H9 (cell line): ENCODE measurements around the gene UGT2A1. TPM values are rescaled to one million over a fixed set of nuclear protein-coding genes. Genes with fewer than 3 reads are reported as not detected.

Experiments used
- DNase-seq: peaks from one replicate; pipeline ENCODE4 v3.0.0-alpha.2; 2017
- H2AFZ ChIP-seq: one replicate; pipeline ENCODE4 v1.6.1; 2013; ENCODE audit warnings: mild to moderate bottlenecking, low read length, control low read depth, moderate library complexity
- H2AK5ac ChIP-seq: 2 replicates; pipeline ENCODE4 v1.6.1; 2013; ENCODE audit warnings: low read length, control low read depth, mixed read lengths; ENCODE audit not compliant: insufficient read length
- H2BK120ac ChIP-seq: one replicate; pipeline ENCODE4 v1.6.1; 2013; ENCODE audit warnings: low read depth, mild to moderate bottlenecking, low read length, control low read depth, inconsistent platforms; ENCODE audit not compliant: poor library complexity, severe bottlenecking
- H2BK12ac ChIP-seq: 2 replicates; pipeline ENCODE4 v1.6.1; 2013; ENCODE audit warnings: low read length, control low read depth, mixed read lengths, low read depth; ENCODE audit not compliant: insufficient read length
- H2BK15ac ChIP-seq: 2 replicates; pipeline ENCODE4 v1.6.1; 2013; ENCODE audit warnings: low read depth, low read length, control low read depth
- H2BK20ac ChIP-seq: one replicate; pipeline ENCODE4 v1.6.1; 2013; ENCODE audit warnings: low read depth, mild to moderate bottlenecking, low read length, control low read depth, inconsistent platforms; ENCODE audit not compliant: poor library complexity, severe bottlenecking
- H2BK5ac ChIP-seq: 2 replicates; pipeline ENCODE4 v1.6.1; 2013; ENCODE audit warnings: low read length, control low read depth, mixed read lengths; ENCODE audit not compliant: insufficient read length
- H3K14ac ChIP-seq: 2 replicates; pipeline ENCODE4 v1.6.1; 2013; ENCODE audit warnings: low read length, control low read depth; ENCODE audit not compliant: insufficient read depth
- H3K18ac ChIP-seq: 2 replicates; pipeline ENCODE4 v1.6.1; 2013; ENCODE audit warnings: low read depth, mild to moderate bottlenecking, mixed read lengths, low read length, control low read depth; ENCODE audit not compliant: insufficient read length
- H3K23ac ChIP-seq: 2 replicates; pipeline ENCODE4 v1.6.1; 2013; ENCODE audit warnings: low read length, control low read depth, mixed read lengths, low read depth; ENCODE audit not compliant: insufficient read length
- H3K23me2 ChIP-seq: 2 replicates; pipeline ENCODE4 v1.6.1; 2013; ENCODE audit warnings: low read depth, mild to moderate bottlenecking, mixed read lengths, low read length, control low read depth; ENCODE audit not compliant: insufficient read length, poor library complexity, severe bottlenecking
- H3K27ac ChIP-seq: 2 replicates; pipeline ENCODE4 v1.5.1; 2013; ENCODE audit warnings: low read length, control low read depth, mixed read lengths, low read depth; ENCODE audit not compliant: insufficient read length
- H3K27me3 ChIP-seq: 2 replicates; pipeline ENCODE4 v1.6.1; 2013; ENCODE audit warnings: low read length, control low read depth, inconsistent platforms; ENCODE audit not compliant: insufficient read depth
- H3K4ac ChIP-seq: 2 replicates; pipeline ENCODE4 v1.6.1; 2013; ENCODE audit warnings: low read depth, mild to moderate bottlenecking, control low read depth, inconsistent platforms, low read length, moderate library complexity
- H3K4me1 ChIP-seq: 2 replicates; pipeline ENCODE4 v1.6.1; 2013; ENCODE audit warnings: low read length, control low read depth, inconsistent platforms; ENCODE audit not compliant: insufficient read depth
- H3K4me2 ChIP-seq: 2 replicates; pipeline ENCODE4 v1.6.1; 2013; ENCODE audit warnings: low read length, control low read depth, mixed read lengths; ENCODE audit not compliant: insufficient read length, insufficient read depth
- H3K56ac ChIP-seq: 2 replicates; pipeline ENCODE4 v1.6.1; 2013; ENCODE audit warnings: low read depth, mild to moderate bottlenecking, mixed read lengths, low read length, control low read depth; ENCODE audit not compliant: insufficient read length
- H3K79me1 ChIP-seq: 2 replicates; pipeline ENCODE4 v1.6.1; 2013; ENCODE audit warnings: low read depth, mild to moderate bottlenecking, moderate library complexity, low read length, control low read depth, inconsistent platforms; ENCODE audit not compliant: insufficient read depth, poor library complexity, severe bottlenecking
- H3K79me2 ChIP-seq: 2 replicates; pipeline ENCODE4 v1.6.1; 2013; ENCODE audit warnings: low read length, control low read depth, inconsistent platforms; ENCODE audit not compliant: insufficient read depth
- H3K9ac ChIP-seq: 2 replicates; pipeline ENCODE4 v1.6.1; 2013; ENCODE audit warnings: low read length, control low read depth, mixed read lengths; ENCODE audit not compliant: insufficient read length; ENCODE audit errors: extremely low read depth
- H3K9me3 ChIP-seq: one replicate; pipeline ENCODE4 v1.6.1; 2013; ENCODE audit warnings: low read depth, low read length, inconsistent platforms; ENCODE audit not compliant: control insufficient read depth
- H3T11ph ChIP-seq: one replicate; pipeline ENCODE4 v1.6.1; 2013; ENCODE audit warnings: mild to moderate bottlenecking, low read length, control low read depth, inconsistent platforms
- H4K20me1 ChIP-seq: one replicate; pipeline ENCODE4 v1.6.1; 2013; ENCODE audit not compliant: control insufficient read depth, insufficient read length, insufficient read depth
- H4K5ac ChIP-seq: 2 replicates; pipeline ENCODE4 v1.6.1; 2013; ENCODE audit warnings: low read depth, mild to moderate bottlenecking, mixed read lengths, low read length, control low read depth; ENCODE audit not compliant: insufficient read length
- H4K8ac ChIP-seq: replicated peaks from 2 replicates; pipeline ENCODE4 v1.6.1; 2013; ENCODE audit warnings: low read length, control low read depth, mixed read lengths, low read depth; ENCODE audit not compliant: insufficient read length
- H4K91ac ChIP-seq: 2 replicates; pipeline ENCODE4 v1.6.1; 2013; ENCODE audit warnings: low read depth, mild to moderate bottlenecking, moderate library complexity, mixed read lengths, low read length, control low read depth; ENCODE audit not compliant: insufficient read length
- H3K27ac Mint-ChIP-seq, 3 experiments: 2 replicates in 2 of 3; 3 replicates in 1 of 3; pipeline ENCODE4 v1.8.0; 2020 to 2021; ENCODE audit warnings: mixed read lengths in 3 of 3, mild to moderate bottlenecking in 1 of 3, moderate library complexity in 1 of 3
- H3K27me3 Mint-ChIP-seq: 2 replicates; pipeline ENCODE4 v1.8.0; 2021; ENCODE audit warnings: low read depth, mild to moderate bottlenecking, moderate library complexity, mixed read lengths
- H3K36me3 Mint-ChIP-seq, 3 experiments: 2 replicates in 2 of 3; 3 replicates in 1 of 3; pipeline ENCODE4 v1.8.0; 2020 to 2021; ENCODE audit warnings: low read depth in 3 of 3, mixed read lengths in 3 of 3; ENCODE audit not compliant: insufficient read depth in 1 of 3
- H3K4me1 Mint-ChIP-seq, 2 experiments: 2 replicates each; pipeline ENCODE4 v1.8.0; 2020; ENCODE audit warnings: mixed read lengths in 2 of 2
- H3K4me3 Mint-ChIP-seq, 2 experiments: 2 replicates in 1 of 2; 3 replicates in 1 of 2; pipeline ENCODE4 v1.8.0; 2020 to 2021; ENCODE audit warnings: mild to moderate bottlenecking in 2 of 2, mixed read lengths in 2 of 2, moderate library complexity in 1 of 2
- H3K9me3 Mint-ChIP-seq, 2 experiments: 2 replicates in 1 of 2; 3 replicates in 1 of 2; pipeline ENCODE4 v1.8.0; 2020; ENCODE audit warnings: mild to moderate bottlenecking in 2 of 2, mixed read lengths in 2 of 2, moderate library complexity in 1 of 2
- CTCF ChIP-seq: fragments of 200-600 bp; sonication (generic); conservative IDR thresholded peaks from 3 replicates; pipeline ENCODE4 v1.8.0; 2021; ENCODE audit warnings: antibody characterized with exemption, mild to moderate bottlenecking
- WGBS: extraction: QIAGEN DNeasy Blood & Tissue Kit; methylation state at CpG from one replicate; pipeline ENCODE4 v1.1.7; 2013; ENCODE audit warnings: missing lambda C conversion rate, low lambda C conversion rate, mixed read lengths; ENCODE audit not compliant: insufficient read length; ENCODE audit errors: extremely low coverage; 5-methylcytosine and 5-hydroxymethylcytosine counted together
- total RNA-seq: library from RNA; stranded (reverse); gene quantifications from 2 replicates; pipeline ENCODE4 v1.2.1, GENCODE V29; 2021

The UGT2A1 gene
- total RNA-seq, 1 experiment from 2014 or later, result not detected

GRCh38 chr4:69594382-69594781, 58.7 kb downstream of the UGT2A1 start:
- no peak for DNase-seq
- no peaks in the 10 kb centered on the region for H3K23me2 ChIP-seq
- H3K56ac ChIP-seq, result no peak overlapping the region
- no peak overlapping the region for H3K4ac ChIP-seq
- no peak overlapping the region for H2AK5ac ChIP-seq
- no peak overlapping the region for H2BK120ac ChIP-seq
- Mint-ChIP-seq H3K4me3 (no peak overlapping the region), H3K27me3 (no peaks in the 10 kb centered on the region), H3K27ac (no peak overlapping the region), H3K4me1 (no peaks in the 10 kb centered on the region), H3K9me3 (no peaks in the 10 kb centered on the region; a peak in 1 of 5 replicates), H3K36me3 (no peaks in the 10 kb centered on the region)
- H4K5ac ChIP-seq, result no peak overlapping the region
- no peak overlapping the region for H3T11ph ChIP-seq
- H2BK12ac ChIP-seq, result no peak overlapping the region
- H2AFZ ChIP-seq, result no peak overlapping the region
- H3K79me1 ChIP-seq, result no peaks in the 10 kb centered on the region
- H3K4me2 ChIP-seq, result no peak overlapping the region
- no peak overlapping the region for H3K27ac ChIP-seq
- no CpG with 5 or more reads among the region's 4 CpGs for WGBS
- no peak overlapping the region for H2BK15ac ChIP-seq
- H3K4me1 ChIP-seq, result no peaks in the 10 kb centered on the region
- H3K23ac ChIP-seq, result no peak overlapping the region
- no peak overlapping the region for H4K8ac ChIP-seq
- no peaks in the 10 kb centered on the region for H3K79me2 ChIP-seq
- no peak overlapping the region for H2BK5ac ChIP-seq
- H3K18ac ChIP-seq, result no peak overlapping the region
- no peaks in the 10 kb centered on the region for H3K27me3 ChIP-seq
- no peak for TF ChIP-seq CTCF
- no peak overlapping the region for H3K14ac ChIP-seq
- H2BK20ac ChIP-seq, result no peak overlapping the region
- no peaks in the 10 kb centered on the region for H4K20me1 ChIP-seq
- no peak overlapping the region for H4K91ac ChIP-seq
- no peaks in the 10 kb centered on the region for H3K9me3 ChIP-seq
- H3K9ac ChIP-seq, result no peak overlapping the region
